Esophagus squamous epithelium (tissue), 4 donors: ENCODE measurements around the gene PSMD6.

Source experiments
- POLR2A ChIP-seq, 4 donors: fragments of 450-650 bp; IDR thresholded peaks; one replicate each; pipeline ENCODE4 v1.6.1; 2017; ENCODE audit warnings: antibody characterized with exemption in 4 of 4, mild to moderate bottlenecking in 4 of 4, moderate library complexity in 3 of 4
- TF ChIP-seq, protein P1 (sequence below), 6 experiments: fragments of 450-650 bp in 4 of 6; fragments of 200-600 bp in 2 of 6; sonication (generic) in 2 of 6; IDR thresholded peaks; one replicate each; pipeline ENCODE4 v1.5.1; 2016 to 2019; ENCODE audit warnings: antibody characterized with exemption in 6 of 6, mild to moderate bottlenecking in 4 of 6, moderate library complexity in 4 of 6

DNA sequence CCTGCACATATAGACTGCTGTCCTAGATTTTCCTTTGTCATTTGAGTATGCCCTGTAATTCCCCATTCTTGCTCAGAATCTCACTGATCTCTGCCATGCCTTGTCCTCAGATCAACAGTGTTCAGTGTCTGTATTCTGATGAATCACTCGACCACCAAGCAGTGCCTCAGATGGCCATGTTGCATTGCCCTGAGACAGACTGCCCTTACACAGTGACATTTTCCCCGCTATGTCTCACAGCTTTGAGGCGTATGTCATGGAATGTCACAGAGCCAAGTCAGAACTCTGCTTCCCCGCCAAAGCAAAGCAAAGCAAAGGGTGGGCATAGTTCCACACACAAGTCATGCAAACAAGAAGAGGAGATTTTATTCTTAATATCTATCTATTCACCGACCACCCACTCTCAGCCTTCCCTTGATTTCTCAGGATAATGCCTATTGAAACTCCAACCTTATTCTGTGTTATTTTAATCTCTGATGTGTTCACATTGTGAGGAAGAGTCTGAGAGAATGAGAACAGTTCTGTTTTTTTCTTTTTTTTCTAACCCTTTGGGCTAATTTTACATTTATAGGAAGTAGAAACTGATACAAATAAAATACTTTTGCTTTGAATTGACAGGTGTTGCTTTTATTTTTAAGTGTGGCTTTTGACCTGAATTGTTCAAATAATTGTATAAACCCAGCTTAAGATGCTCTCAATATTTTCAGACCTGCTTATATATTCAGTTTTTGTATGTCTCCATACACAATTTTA is 16.9 kb upstream of the PSMD6 start:
- TF ChIP-seq, protein P1, sequence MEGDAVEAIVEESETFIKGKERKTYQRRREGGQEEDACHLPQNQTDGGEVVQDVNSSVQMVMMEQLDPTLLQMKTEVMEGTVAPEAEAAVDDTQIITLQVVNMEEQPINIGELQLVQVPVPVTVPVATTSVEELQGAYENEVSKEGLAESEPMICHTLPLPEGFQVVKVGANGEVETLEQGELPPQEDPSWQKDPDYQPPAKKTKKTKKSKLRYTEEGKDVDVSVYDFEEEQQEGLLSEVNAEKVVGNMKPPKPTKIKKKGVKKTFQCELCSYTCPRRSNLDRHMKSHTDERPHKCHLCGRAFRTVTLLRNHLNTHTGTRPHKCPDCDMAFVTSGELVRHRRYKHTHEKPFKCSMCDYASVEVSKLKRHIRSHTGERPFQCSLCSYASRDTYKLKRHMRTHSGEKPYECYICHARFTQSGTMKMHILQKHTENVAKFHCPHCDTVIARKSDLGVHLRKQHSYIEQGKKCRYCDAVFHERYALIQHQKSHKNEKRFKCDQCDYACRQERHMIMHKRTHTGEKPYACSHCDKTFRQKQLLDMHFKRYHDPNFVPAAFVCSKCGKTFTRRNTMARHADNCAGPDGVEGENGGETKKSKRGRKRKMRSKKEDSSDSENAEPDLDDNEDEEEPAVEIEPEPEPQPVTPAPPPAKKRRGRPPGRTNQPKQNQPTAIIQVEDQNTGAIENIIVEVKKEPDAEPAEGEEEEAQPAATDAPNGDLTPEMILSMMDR (IDR thresholded peaks at IDR 0.05) = no peak
- TF ChIP-seq POLR2A (IDR thresholded peaks at IDR 0.05) = no peak
